ENCODE results near the gene CD302. TPM values are rescaled to one million over a fixed set of nuclear protein-coding genes. Genes with fewer than 3 reads are reported as not detected.

Gene CD302
- total RNA-seq, 2 donors from 2014 or later, result 27.3 to 28.7 TPM

DNA sequence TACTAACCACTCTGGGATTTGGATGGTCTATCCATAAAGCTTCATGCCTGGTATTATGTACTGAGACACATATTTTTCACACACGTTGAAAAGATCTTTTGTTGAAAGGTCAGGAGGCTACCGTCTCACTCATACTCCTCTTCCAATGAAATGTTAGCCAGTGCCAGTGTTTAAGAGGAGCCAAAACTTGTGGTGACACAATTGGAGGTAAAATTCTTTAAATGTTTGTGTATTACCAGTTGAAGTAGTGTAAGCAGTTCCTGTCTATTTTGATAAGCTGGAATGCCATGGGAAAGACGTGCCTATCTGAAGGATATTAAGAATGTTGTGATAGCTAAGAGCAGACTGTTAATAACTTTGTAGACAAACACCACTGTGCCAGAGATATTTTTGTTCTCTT lies 53.6 kb downstream of the CD302 start:
- Histone ChIP-seq H3K27me3 (no peaks in the 10 kb centered on the region), H3K4me1 (peaks cover 0 to 5% of the 10 kb centered on the region in 2 donors), H3K27ac (peak overlapping the region; percentile 13 to 77), H3K9me3 (no peaks in the 10 kb centered on the region), H3K4me3 (no peak overlapping the region), H3K36me3 (peaks cover 42% of the 10 kb centered on the region)
- no peak for DNase-seq (ENCODE audit: low spot score)
- no peak for TF ChIP-seq CTCF (IDR thresholded peaks at IDR 0.05)

DNA sequence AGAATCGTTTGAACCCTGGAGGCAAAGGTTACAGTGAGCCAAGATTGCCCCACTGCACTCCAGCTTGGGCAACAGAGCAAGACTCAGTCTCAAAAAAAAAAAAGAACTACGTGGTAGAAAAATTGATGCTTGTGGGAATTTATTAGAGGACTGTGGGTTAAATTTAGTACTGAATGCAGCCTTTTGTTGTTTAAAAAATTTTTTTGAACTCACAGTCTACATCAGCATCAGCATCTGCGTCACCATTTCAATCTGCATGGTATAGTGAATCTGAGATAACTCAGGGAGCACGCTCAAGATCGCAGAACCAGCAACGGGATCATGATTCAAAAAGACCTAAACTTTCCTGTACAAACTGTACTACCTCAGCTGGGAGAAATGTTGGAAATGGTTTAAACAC lies 55.2 kb downstream of the CD302 start:
- DNase-seq (ENCODE audit: low spot score), result no peak
- no peaks in the 10 kb centered on the region for H3K9me3 ChIP-seq
- peaks cover 42% of the 10 kb centered on the region for H3K36me3 ChIP-seq
- peak overlapping the region in 1 of 2 donors; percentile 31 for H3K27ac ChIP-seq
- H3K27me3 ChIP-seq, result no peaks in the 10 kb centered on the region
- no peak overlapping the region for H3K4me3 ChIP-seq
- peaks cover 0 to 13% of the 10 kb centered on the region in 2 donors for H3K4me1 ChIP-seq
- no peak for TF ChIP-seq CTCF (IDR thresholded peaks at IDR 0.05)

GRCh38 chr2:159738509-159739390 lies 59.3 kb downstream of the CD302 start:
- Histone ChIP-seq H3K4me1 (peaks cover 0 to 14% of the 10 kb centered on the region in 2 donors), H3K27ac (no peak overlapping the region), H3K27me3 (no peaks in the 10 kb centered on the region), H3K4me3 (no peak overlapping the region), H3K9me3 (no peaks in the 10 kb centered on the region), H3K36me3 (peaks cover 45% of the 10 kb centered on the region)
- TF ChIP-seq CTCF (IDR thresholded peaks at IDR 0.05), result no peak
- DNase-seq (ENCODE audit: low spot score), result no peak

DNA sequence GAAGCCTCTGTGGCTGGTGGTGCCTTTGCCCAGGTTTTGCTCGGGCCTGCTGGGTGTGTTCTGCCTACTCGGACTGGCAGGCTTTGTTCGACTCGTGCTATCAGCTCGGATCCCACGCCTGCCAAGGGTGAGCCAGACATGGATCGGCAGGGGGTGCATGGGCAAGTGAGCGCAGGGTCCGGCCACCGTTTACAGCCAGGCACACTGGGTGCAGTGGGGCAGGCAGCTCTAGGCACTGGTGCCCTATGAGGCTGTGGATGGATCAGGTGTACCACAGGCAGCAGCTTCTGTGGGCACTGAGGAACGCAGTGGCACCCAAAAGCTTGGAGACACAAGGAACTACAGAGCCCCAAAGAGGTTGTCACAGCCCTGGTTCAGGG lies 60.1 kb downstream of the CD302 start:
- Histone ChIP-seq H3K4me1 (peaks cover 0 to 14% of the 10 kb centered on the region in 2 donors), H3K9me3 (no peaks in the 10 kb centered on the region), H3K27me3 (no peaks in the 10 kb centered on the region), H3K36me3 (peaks cover 44% of the 10 kb centered on the region), H3K4me3 (no peak overlapping the region), H3K27ac (peak overlapping the region in 1 of 2 donors; percentile 37)
- TF ChIP-seq CTCF (IDR thresholded peaks at IDR 0.05), result no peak
- DNase-seq (ENCODE audit: low spot score), result no peak

DNA sequence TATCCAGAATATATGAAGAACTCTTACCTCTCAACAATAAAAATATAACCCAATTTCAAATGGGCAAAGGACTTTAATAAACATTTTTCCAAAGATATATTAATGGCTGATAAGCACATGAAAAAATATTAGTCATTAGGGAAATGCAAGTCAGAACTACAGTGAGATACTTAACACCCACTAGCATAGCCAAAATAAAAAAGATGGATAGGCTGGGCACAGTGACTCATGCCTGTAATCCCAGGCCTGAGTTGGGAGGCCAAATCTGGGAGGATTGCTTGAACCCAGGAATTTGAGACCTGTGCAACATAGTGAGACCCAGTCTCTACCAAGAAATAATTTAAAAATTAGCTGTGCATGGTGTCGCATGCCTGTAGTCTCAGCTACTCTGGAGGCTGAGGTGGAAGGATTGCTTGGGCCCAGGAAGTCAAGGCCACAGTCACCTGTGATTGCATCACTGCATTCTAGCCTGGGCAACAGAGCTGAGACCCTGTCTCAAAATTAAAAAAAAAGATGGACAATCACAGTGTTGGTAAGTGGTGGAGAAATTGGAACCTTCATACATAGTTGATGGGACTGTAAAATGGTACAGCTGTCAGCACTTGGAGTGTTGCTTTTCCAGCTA lies 60.6 kb downstream of the CD302 start:
- TF ChIP-seq CTCF (IDR thresholded peaks at IDR 0.05), result no peak
- DNase-seq (ENCODE audit: low spot score), result no peak
- Histone ChIP-seq H3K36me3 (peaks cover 46% of the 10 kb centered on the region), H3K27ac (peak overlapping the region in 1 of 2 donors; percentile 37), H3K4me1 (peaks cover 0 to 14% of the 10 kb centered on the region in 2 donors), H3K4me3 (no peak overlapping the region), H3K9me3 (no peaks in the 10 kb centered on the region), H3K27me3 (no peaks in the 10 kb centered on the region)
